ENCODE data around the gene TMEM178B.

DNA sequence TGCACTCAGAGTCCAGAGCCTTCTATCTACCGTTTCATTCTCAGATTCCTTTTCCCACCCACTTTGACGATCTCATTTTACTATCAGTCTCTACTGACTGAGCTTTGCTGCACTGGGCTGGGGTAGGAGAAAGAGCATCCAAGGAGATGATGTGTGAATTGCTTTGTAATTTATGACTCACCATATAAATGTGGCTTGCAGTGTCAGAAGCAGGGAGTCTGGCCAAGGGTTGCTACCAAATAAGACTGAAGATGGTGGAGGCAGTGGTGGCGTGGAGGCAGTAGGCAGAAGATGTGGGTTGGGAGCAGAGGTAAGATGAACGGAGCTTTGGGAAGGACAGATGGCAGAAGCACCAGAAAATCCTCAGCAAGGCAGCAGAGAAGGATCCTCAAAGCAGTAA is 404.0 kb downstream of the TMEM178B start:
- TF ChIP-seq SIN3A (IDR thresholded peaks at IDR 0.05; ENCODE audit: borderline replicate concordance, insufficient read depth, low read length) (no peak), TAF1 (IDR thresholded peaks at IDR 0.05; ENCODE audit: borderline replicate concordance, insufficient read depth, low read length) (no peak), POLR2AphosphoS5 (IDR thresholded peaks at IDR 0.05; ENCODE audit: low read depth, low read length) (no peak)

Data from PFSK-1 (cell line).